Prostate gland (tissue), 2 donors: Measurements from ENCODE around the gene NTM. TPM values are rescaled to one million over a fixed set of nuclear protein-coding genes. Genes with fewer than 3 reads are reported as not detected.

Experiments used
- DNase-seq: peaks from one replicate; pipeline ENCODE4 v3.0.0-alpha.2; 2019; ENCODE audit warnings: low spot score
- H3K27ac ChIP-seq, 2 donors: fragments of 200-600 bp; sonication (generic); 2 replicates each; pipeline ENCODE4 v1.5.1; 2017 to 2019
- H3K27me3 ChIP-seq: fragments of 200-600 bp; sonication (generic); replicated peaks from 2 replicates; pipeline ENCODE4 v1.5.1; 2019; ENCODE audit not compliant: insufficient read depth
- H3K36me3 ChIP-seq, 2 donors: fragments of 200-600 bp; sonication (generic); 1 replicate in 1 of 2; 2 replicates in 1 of 2; pipeline versions ENCODE4 v1.5.1 to v1.8.1; 2017 to 2019
- H3K4me1 ChIP-seq: fragments of 200-600 bp; sonication (generic); replicated peaks from 2 replicates; pipeline ENCODE4 v1.5.1; 2019
- H3K4me3 ChIP-seq, 2 donors: fragments of 200-600 bp; sonication (generic); 2 replicates each; pipeline ENCODE4 v1.5.1; 2017 to 2019
- H3K9me3 ChIP-seq: fragments of 200-600 bp; sonication (generic); 2 replicates; pipeline ENCODE4 v1.5.1; 2017
- POLR2A ChIP-seq: fragments of 450-650 bp; IDR thresholded peaks from one replicate; pipeline ENCODE4 v1.6.1; 2016; ENCODE audit warnings: antibody characterized with exemption, mild to moderate bottlenecking
- POLR2AphosphoS5 ChIP-seq: sonication (generic); formaldehyde crosslinking; IDR thresholded peaks from one replicate; pipeline ENCODE4 v1.6.1; 2017; ENCODE audit warnings: antibody characterized with exemption
- WGBS: methylation state at CpG from one replicate; pipeline ENCODE4 v1.1.5; 2018; 5-methylcytosine and 5-hydroxymethylcytosine counted together
- intact Hi-C: fragments of 100-400 bp; cut with DNase I; formaldehyde crosslinking; loops from one replicate; pipeline ENCODE4 v1.14.2; 2022
- total RNA-seq, 2 donors: library from RNA; depleted of rRNA; stranded (reverse); fragments of >200 nt; gene quantifications; one replicate each; pipeline ENCODE4 v1.1.0, GENCODE V29; 2016
- TF ChIP-seq, protein P1 (sequence below), 4 experiments: fragments of 200-600 bp in 2 of 4; fragments of 450-650 bp in 2 of 4; sonication (generic) in 2 of 4; IDR thresholded peaks; 1 replicate in 3 of 4; 2 replicates in 1 of 4; pipeline ENCODE4 v1.5.1; 2016 to 2019; ENCODE audit warnings: antibody characterized with exemption in 4 of 4, mild to moderate bottlenecking in 2 of 4, moderate library complexity in 2 of 4

NTM gene
- total RNA-seq, 2 donors from 2014 or later, result 7.4 TPM; not detected in 1

DNA sequence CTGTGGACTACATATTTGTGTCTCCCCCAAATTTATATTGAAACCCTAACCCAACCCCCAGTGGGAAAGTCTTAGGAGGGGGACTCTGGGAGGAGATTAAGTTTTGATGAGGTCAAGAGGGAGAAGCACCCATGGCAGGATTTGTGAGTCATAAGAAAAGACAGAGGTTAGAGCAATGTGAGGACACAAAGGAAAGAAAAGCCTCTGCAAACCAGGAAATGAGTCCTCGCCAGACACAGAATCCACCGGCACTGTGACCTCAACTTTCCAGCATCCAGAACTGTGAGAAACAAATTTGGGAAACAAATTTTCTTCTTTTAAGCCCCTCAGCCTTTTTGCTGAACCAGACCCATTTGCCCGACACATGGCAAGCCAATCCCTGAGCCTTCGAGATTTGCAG, 397.0 kb downstream of the NTM start:
- Histone ChIP-seq H3K27me3 (no peaks in the 10 kb centered on the region), H3K9me3 (no peaks in the 10 kb centered on the region), H3K36me3 (no peaks in the 10 kb centered on the region), H3K4me3 (no peak overlapping the region), H3K27ac (no peak overlapping the region), H3K4me1 (no peaks in the 10 kb centered on the region)
- WGBS, result 80% methylated on average over 4 of the region's 4 CpGs
- no peak for DNase-seq
- intact Hi-C loops, result no loop called here
- TF ChIP-seq, protein P1, sequence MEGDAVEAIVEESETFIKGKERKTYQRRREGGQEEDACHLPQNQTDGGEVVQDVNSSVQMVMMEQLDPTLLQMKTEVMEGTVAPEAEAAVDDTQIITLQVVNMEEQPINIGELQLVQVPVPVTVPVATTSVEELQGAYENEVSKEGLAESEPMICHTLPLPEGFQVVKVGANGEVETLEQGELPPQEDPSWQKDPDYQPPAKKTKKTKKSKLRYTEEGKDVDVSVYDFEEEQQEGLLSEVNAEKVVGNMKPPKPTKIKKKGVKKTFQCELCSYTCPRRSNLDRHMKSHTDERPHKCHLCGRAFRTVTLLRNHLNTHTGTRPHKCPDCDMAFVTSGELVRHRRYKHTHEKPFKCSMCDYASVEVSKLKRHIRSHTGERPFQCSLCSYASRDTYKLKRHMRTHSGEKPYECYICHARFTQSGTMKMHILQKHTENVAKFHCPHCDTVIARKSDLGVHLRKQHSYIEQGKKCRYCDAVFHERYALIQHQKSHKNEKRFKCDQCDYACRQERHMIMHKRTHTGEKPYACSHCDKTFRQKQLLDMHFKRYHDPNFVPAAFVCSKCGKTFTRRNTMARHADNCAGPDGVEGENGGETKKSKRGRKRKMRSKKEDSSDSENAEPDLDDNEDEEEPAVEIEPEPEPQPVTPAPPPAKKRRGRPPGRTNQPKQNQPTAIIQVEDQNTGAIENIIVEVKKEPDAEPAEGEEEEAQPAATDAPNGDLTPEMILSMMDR (IDR thresholded peaks at IDR 0.05), result no peak

DNA sequence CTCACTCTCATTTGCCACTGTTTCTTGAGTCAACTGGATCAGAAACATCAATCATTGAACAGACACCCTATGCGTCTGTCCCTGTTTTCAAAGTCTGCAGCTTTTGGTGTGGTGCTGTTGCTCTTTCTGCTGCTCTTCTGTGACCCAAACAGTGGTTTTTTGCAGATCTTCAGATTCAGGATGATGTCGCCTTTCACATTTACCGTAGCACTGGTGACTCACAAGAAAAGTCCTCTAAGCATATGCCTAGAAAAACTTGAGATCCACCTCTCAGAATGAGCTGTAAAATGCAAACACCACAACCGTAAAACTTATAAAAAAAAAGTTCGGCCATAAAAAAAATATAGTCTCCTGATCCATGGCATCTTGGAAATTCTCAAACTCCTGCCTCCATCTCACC, 400.4 kb downstream of the NTM start:
- TF ChIP-seq, protein P1 (IDR thresholded peaks at IDR 0.05), result no peak
- TF ChIP-seq POLR2A, result no peak
- no peak for TF ChIP-seq POLR2AphosphoS5
- intact Hi-C loops, result no loop called here
- no peaks in the 10 kb centered on the region for H3K4me1 ChIP-seq
- H3K27me3 ChIP-seq, result no peaks in the 10 kb centered on the region
- no peak for DNase-seq
- WGBS, result 62% methylated on average over 5 of the region's 5 CpGs
- no peaks in the 10 kb centered on the region for H3K9me3 ChIP-seq
- no peaks in the 10 kb centered on the region for H3K36me3 ChIP-seq
- no peak overlapping the region for H3K4me3 ChIP-seq
- no peak overlapping the region for H3K27ac ChIP-seq

DNA sequence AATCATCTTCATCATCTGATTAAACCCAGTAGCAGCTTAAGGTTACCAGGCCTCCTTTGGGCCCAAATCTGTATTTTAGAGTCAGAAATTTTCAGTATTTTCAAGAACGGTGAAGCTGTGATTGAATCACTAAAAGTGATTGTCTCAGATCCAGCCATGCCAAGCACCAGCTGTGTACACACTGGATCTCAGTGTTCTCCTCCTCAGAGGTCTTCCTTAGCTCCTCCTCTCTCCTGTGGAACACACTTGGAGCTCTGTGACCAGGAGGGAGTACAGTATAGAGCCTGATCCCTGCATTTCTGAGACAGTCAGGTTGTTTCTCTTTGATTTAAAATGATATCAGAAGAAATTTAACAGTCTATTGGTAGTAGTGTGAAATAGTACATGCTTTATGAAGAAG, 401.1 kb downstream of the NTM start:
- Histone ChIP-seq H3K27ac (no peak overlapping the region), H3K27me3 (no peaks in the 10 kb centered on the region), H3K36me3 (no peaks in the 10 kb centered on the region), H3K4me1 (no peaks in the 10 kb centered on the region), H3K9me3 (no peaks in the 10 kb centered on the region), H3K4me3 (no peak overlapping the region)
- TF ChIP-seq, protein P1 (IDR thresholded peaks at IDR 0.05), result no peak
- no peak for TF ChIP-seq POLR2AphosphoS5
- TF ChIP-seq POLR2A, result no peak
- intact Hi-C loops, result no loop called here
- 68% methylated on average over 1 of the region's 1 CpG for WGBS
- no peak for DNase-seq

DNA sequence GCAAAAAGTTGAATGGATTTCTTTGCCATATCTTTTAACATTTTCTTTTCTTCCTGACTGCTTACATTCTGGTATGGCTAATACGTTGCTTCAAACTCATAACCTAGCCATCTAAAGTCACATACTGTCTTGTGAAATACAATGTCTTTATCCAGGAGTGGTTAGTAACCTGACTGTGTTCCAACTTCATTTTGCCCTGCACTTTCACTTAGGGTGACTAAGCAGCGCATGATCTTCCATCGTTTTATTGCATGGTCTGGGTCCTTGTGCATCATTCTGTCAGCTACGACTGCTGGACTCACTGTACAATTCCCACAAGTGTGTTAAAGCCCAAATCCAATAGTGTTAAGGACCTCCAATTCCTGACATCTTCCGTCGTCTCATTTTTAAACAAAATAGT, 403.2 kb downstream of the NTM start:
- whole genome bisulfite sequencing, result 93% methylated on average over 6 of the region's 6 CpGs
- Histone ChIP-seq H3K9me3 (no peaks in the 10 kb centered on the region), H3K27me3 (no peaks in the 10 kb centered on the region), H3K4me1 (no peaks in the 10 kb centered on the region), H3K27ac (no peak overlapping the region), H3K4me3 (no peak overlapping the region), H3K36me3 (no peaks in the 10 kb centered on the region)
- intact Hi-C loops, result no loop called here
- TF ChIP-seq POLR2AphosphoS5 (no peak), POLR2A (no peak)
- TF ChIP-seq, protein P1 (IDR thresholded peaks at IDR 0.05), result no peak
- no peak for DNase-seq

DNA sequence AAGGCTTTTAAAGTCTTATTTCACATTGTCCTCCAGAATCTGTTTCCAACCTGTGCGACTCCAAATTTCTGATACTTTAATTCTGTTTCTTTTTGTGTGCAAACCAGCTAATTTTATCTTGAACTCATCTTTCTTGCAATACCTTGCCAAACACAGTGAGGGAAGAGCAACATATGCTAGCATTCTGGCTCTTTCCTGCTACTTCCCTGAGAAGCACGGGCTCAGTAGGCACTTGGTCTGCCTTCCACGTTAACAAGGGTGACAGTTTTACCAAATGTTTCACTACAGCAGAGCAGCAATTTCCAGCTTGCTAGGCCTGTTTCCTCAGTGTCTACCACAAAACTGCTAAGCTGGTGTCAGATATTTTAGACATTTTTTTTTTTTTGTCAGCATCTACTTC, 405.8 kb downstream of the NTM start:
- Histone ChIP-seq H3K4me1 (no peaks in the 10 kb centered on the region), H3K36me3 (no peaks in the 10 kb centered on the region), H3K4me3 (no peak overlapping the region), H3K27me3 (no peaks in the 10 kb centered on the region), H3K9me3 (no peaks in the 10 kb centered on the region), H3K27ac (no peak overlapping the region)
- intact Hi-C loops, result no loop called here
- TF ChIP-seq POLR2A (no peak), POLR2AphosphoS5 (no peak)
- TF ChIP-seq, protein P1 (IDR thresholded peaks at IDR 0.05), result no peak
- WGBS, result 54% methylated on average over 3 of the region's 3 CpGs
- no peak for DNase-seq
